HEK293 (cell line): Measurements from ENCODE around the gene UST.

Experiments
- CTCF ChIA-PET: fragments of 350-600 bp; formaldehyde crosslinking; extraction: SDS; loops from one replicate; lab custom pipeline; 2021; ENCODE audit warnings: antibody characterized with exemption; lab: Yijun Ruan, JAX
- POLR2A ChIA-PET: fragments of 300-600 bp; formaldehyde crosslinking; extraction: SDS; loops from one replicate; lab custom pipeline; 2020; ENCODE audit warnings: antibody characterized with exemption, inconsistent platforms; lab: Yijun Ruan, JAX
- H3K27ac ChIP-seq: fragments of 200-500 bp; sonication (Bioruptor generic); 2 replicates; pipeline ENCODE4 v1.5.1; 2014; ENCODE audit warnings: low read depth, low read length, control low read depth, inconsistent platforms; ENCODE audit errors: extremely low read depth
- H3K36me3 ChIP-seq, 2 experiments: fragments of 200-500 bp in 1 of 2; sonication (Bioruptor generic) in 1 of 2; 1 replicate in 1 of 2; 2 replicates in 1 of 2; pipeline ENCODE4 v1.5.1; 2014 to 2017; ENCODE audit warnings: inconsistent platforms in 2 of 2, low read length in 2 of 2; ENCODE audit not compliant: control insufficient read depth in 2 of 2, insufficient read depth in 1 of 2
- H3K4me1 ChIP-seq: fragments of 200-500 bp; sonication (Bioruptor generic); 2 replicates; pipeline ENCODE4 v1.5.1; 2014; ENCODE audit warnings: mild to moderate bottlenecking, low read length, inconsistent platforms; ENCODE audit not compliant: control insufficient read depth, insufficient read depth
- H3K4me3 ChIP-seq: 2 replicates; pipeline ENCODE4 v1.5.1; 2011; ENCODE audit warnings: low read depth, mild to moderate bottlenecking, control low read depth, low read length, moderate library complexity
- H3K9me3 ChIP-seq: fragments of 200-500 bp; sonication (Bioruptor generic); 2 replicates; pipeline ENCODE4 v1.5.1; 2014; ENCODE audit warnings: low read depth, low read length, inconsistent platforms; ENCODE audit not compliant: control insufficient read depth, insufficient read depth
- KLF9 ChIP-seq: fragments of 450-650 bp; formaldehyde crosslinking; IDR thresholded peaks from 2 replicates; pipeline ENCODE4 v1.5.1; 2016; ENCODE audit warnings: missing biosample characterization, missing genetic modification characterization, low read depth
- OVOL3 ChIP-seq: fragments of 450-650 bp; formaldehyde crosslinking; IDR thresholded peaks from 2 replicates; pipeline ENCODE4 v1.5.1; 2016; ENCODE audit warnings: missing biosample characterization, missing genetic modification characterization
- PRDM10 ChIP-seq: fragments of 450-650 bp; formaldehyde crosslinking; IDR thresholded peaks from 2 replicates; pipeline ENCODE4 v1.5.1; 2016; ENCODE audit warnings: missing biosample characterization, missing genetic modification characterization
- RBAK ChIP-seq: fragments of 450-650 bp; formaldehyde crosslinking; IDR thresholded peaks from 2 replicates; pipeline ENCODE4 v1.5.1; 2016; ENCODE audit warnings: missing biosample characterization, missing genetic modification characterization
- ZBTB11 ChIP-seq: fragments of 450-650 bp; formaldehyde crosslinking; conservative IDR thresholded peaks from 2 replicates; pipeline ENCODE4 v1.5.1; 2016; ENCODE audit warnings: low read depth, missing biosample characterization, missing genetic modification characterization
- ZBTB44 ChIP-seq: fragments of 450-650 bp; IDR thresholded peaks from 2 replicates; pipeline ENCODE4 v1.5.1; 2018; ENCODE audit warnings: missing biosample characterization, mild to moderate bottlenecking, missing genetic modification characterization
- ZBTB8A ChIP-seq: fragments of 450-650 bp; formaldehyde crosslinking; IDR thresholded peaks from 2 replicates; pipeline ENCODE4 v1.5.1; 2016; ENCODE audit warnings: missing biosample characterization, missing genetic modification characterization
- ZNF302 ChIP-seq: fragments of 450-650 bp; formaldehyde crosslinking; IDR thresholded peaks from 2 replicates; pipeline ENCODE4 v1.5.1; 2016; ENCODE audit warnings: missing biosample characterization, missing genetic modification characterization, low read depth
- ZNF433 ChIP-seq: fragments of 450-650 bp; formaldehyde crosslinking; IDR thresholded peaks from 2 replicates; pipeline ENCODE4 v1.5.1; 2016; ENCODE audit warnings: missing biosample characterization, missing genetic modification characterization, low read depth
- ZNF544 ChIP-seq: fragments of 450-650 bp; formaldehyde crosslinking; IDR thresholded peaks from 2 replicates; pipeline ENCODE4 v1.5.0; 2017; ENCODE audit warnings: missing biosample characterization, missing genetic modification characterization
- ZNF555 ChIP-seq: fragments of 450-650 bp; formaldehyde crosslinking; conservative IDR thresholded peaks from 2 replicates; pipeline ENCODE4 v1.5.1; 2017; ENCODE audit warnings: missing biosample characterization, mild to moderate bottlenecking, missing genetic modification characterization, inconsistent platforms
- ZNF837 ChIP-seq: fragments of 450-650 bp; formaldehyde crosslinking; IDR thresholded peaks from 2 replicates; pipeline ENCODE4 v1.5.1; 2016; ENCODE audit warnings: missing biosample characterization, missing genetic modification characterization

The UST gene

GRCh38 chr6:148885925-148886845 lies 139.4 kb downstream of the UST start:
- no peak for TF ChIP-seq ZBTB44 (tag by site-specific recombination)
- TF ChIP-seq KLF9 (tag by site-specific recombination) = no peak
- ChIA-PET CTCF (interaction anchor here (0.6 kb wide), 1 partner anchor 12 kb away, joined by 3 read pairs; no protein-coding TSS in a partner anchor), POLR2A (no interaction called here)
- H3K4me3 ChIP-seq = no peak overlapping the region
- H3K9me3 ChIP-seq = no peaks in the 10 kb centered on the region
- H3K4me1 ChIP-seq = peaks cover 4% of the 10 kb centered on the region; the same call in 1 of the 2 replicates
- no peaks in the 10 kb centered on the region for H3K36me3 ChIP-seq
- H3K27ac ChIP-seq = no peak overlapping the region

DNA sequence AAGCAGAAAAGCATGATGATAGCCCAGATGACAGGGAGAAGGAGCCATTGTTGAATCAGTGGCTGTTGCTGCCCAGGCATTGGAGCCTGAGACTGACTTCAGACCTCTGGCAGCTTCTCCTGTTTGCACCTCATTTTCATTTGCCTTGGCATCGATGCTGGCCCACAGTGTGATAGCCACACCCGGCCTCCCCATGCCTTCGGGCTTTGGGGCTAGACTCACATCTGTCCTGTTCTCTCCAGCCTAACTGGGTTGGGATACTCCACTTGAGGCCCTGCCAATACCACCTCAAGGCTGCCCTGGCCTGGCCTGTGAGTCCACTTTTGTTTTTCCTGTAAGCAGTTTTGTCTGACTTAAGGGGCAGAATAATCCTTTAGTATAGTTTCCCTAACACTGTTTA lies 140.4 kb downstream of the UST start:
- H3K9me3 ChIP-seq = no peaks in the 10 kb centered on the region
- no peak overlapping the region for H3K27ac ChIP-seq
- H3K4me3 ChIP-seq = no peak overlapping the region
- TF ChIP-seq ZNF544 (tag by site-specific recombination) (no peak), ZNF302 (no peak), ZBTB8A (tag by site-specific recombination) (no peak), RBAK (no peak), ZBTB11 (tag by site-specific recombination) (no peak), ZNF433 (tag by site-specific recombination) (no peak), OVOL3 (tag by site-specific recombination) (no peak), ZNF837 (no peak), PRDM10 (no peak), ZNF555 (no peak)
- POLR2A ChIA-PET = no interaction called here
- CTCF ChIA-PET = interaction anchor here (0.7 kb wide), 1 partner anchor 49 kb away, joined by 4 read pairs; no protein-coding TSS in a partner anchor
- H3K36me3 ChIP-seq = no peaks in the 10 kb centered on the region
- H3K4me1 ChIP-seq = peaks cover 4% of the 10 kb centered on the region; the same call in 1 of the 2 replicates
